ENCODE data around the gene RPP30. TPM values are rescaled to one million over a fixed set of nuclear protein-coding genes. Genes with fewer than 3 reads are reported as not detected.
"Not testable (repeated sequence)": the region's sequence is repeated elsewhere in the genome, so short reads cannot be mapped to it uniquely, and the experiment has no call there.

Gene RPP30
- polyA plus RNA-seq, 12 donors, result 33.1 to 80.2 (median 40.9) TPM; not detected in 1

DNA sequence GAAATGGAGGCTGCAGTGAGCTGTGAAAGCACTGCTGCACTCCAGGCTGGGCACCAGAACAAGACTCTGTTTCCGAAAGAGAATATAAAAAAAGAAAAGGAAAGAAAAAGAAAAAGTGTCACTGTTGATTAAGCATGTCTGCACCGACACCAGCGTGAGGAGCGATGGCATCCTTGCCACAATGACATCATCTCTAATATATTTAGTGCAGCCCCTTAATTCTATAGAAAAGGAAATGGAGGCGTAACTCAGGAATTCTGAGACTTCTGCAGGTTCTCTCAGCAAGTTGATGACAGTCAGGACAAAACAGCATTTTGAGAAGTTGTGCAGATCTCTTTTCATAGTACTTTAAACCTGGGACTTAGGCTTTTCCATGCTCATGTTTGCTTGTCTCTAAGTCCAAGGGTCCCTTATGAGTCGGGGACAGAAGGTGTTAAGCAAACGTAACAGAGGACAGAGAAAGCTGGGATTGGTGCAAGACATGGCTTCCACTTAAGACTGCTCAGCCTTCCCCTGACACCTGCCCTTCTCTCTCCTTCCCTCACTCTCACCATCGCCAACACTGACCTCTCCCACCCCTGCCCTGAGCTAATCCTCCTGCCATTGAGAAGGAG lies 66.0 kb downstream of the RPP30 start:
- DNase-seq, result no peak

DNA sequence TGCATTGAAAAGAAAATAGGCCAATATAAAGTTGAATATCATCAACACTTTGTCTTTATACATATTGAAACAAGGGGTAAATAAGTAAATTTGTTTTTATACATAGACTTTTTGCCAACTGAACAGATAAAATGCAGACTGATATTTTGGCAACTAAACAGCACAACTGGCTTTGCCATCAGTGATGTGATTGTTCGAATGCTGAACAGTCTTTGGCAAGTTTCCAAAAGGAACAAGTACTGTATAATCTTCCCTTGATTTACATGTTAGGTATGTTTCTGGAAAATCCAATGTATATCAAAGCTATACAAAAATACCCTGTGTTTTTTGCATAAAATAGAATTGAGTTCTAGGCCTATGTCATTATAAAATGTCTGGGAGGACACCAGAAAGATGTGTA lies 67.3 kb downstream of the RPP30 start:
- no peak for DNase-seq

DNA sequence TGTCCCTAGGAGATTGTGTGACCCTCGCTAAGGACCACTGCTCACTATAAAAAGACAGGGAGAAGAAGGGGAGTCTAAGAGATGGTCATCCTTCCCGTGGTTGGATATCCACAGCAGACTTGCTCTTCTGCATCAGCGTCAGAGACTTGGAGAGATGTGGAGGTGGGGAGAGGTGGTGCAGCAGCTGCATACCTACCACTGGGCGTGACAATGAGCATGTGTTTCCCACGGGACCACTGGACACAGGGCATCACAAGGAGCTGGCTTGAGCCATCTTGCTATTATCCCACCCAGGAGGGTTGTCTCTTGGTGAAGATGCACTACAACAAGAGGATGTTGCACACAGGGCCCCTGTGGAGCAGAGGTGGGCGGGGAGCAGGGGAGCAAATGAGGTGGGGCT lies 67.9 kb downstream of the RPP30 start:
- no peak for DNase-seq

DNA sequence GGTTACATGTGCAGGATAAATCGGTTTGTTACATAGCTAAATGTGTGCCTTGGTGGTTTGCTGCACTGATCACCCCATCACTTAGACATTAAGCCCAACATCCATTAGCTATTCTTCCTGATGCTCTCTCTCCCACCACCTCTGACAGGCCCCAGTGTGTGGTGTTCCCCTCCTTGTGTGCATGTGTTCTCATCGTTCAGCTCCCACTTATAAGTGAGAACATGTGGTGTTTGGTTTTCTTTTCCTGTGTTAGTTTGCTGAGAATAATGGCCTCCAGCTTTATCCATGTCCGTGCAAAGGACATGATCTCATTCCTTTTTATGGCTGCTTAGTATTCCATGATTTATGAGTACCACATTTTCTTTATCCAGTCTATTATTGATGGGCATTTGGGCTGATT lies 71.2 kb downstream of the RPP30 start:
- DNase-seq, result not testable (repeated sequence)

DNA sequence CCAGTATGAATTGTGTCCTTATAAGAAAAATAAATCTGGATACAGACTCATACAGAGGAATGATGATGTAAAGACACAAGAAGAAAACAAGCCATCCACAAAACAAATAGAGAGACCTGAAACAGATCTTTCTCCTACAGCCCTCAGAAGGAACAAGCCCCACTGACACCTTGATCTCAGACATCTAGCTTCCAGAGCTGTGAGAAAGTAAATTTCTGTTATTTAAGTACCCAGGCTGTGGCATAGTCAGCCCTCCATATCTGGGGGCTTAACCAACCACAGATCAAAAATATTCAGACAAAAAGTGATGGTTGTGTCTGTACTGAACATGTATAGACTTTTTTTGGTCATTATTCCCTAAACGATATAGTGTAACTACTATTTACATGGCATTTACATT lies 73.0 kb downstream of the RPP30 start:
- no peak for DNase-seq

DNA sequence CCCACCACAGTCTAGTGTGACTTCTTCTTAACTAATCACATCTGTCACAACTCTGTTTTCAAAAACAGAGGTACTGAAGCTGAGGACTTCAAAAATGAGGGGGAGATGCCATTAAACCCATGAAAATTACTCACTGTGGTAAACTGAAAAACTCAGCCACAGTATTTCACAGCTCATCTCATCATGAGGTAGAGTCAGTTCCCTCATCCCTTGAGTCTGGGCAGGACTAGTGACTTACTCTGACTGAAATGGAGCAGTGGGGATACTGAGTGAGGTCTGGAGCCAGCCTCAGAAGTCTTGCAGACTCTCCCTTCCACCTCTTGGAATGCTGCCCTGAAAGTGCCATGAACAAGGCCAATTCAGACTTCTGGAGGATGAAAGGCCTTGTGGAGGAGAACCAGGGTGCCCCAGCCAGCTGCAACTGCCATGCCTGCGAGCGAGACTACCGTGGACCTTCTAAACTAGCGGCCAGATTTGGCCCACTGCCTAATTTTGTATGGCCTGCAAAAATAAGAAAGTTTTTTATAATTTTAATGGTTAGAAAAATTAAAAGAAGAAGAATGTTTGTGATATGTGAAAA lies 73.8 kb downstream of the RPP30 start:
- no peak for DNase-seq

DNA sequence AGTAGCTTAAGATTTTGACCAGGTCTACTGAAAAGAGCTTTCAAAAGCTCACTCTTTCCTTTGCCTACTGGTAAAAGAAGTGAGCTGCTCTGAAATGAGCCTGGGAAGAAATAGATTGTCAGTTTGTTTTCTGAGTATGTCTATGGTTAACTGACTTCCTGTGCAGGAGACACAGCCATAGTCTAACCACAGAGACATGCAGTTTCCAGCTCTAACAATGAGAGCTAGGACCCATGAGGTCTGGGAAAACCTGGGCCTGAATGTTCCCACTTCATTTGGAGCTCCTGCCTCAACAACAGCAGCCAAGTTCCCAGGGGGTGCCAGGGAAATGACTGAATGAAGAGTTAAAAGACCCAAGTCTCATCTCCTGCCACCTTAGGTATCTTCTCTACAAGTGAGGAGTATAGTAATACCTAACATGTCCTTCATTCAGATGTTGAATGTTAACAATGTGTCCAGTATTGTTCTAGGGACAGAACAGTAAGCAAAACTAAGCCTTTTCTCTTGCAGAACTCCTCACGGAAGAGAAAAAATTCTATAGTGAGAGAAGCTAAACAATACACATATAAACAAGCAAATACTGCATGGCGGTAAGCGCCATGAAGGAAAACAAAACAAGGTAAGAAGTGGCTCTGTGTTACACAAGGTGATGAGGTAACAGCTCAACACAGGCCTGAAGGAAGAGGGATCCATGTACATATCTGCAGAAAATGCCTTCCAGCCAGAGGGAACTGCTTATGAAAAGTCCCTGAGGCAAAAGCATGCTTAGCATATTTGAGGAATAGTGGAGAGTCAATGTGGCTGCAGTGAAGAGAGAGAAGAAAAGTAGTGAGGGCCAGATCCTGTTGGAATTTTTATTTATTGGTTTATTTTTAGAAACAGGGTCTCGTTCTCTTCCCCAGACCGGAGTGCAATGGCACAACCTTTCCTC lies 75.5 kb downstream of the RPP30 start:
- DNase-seq, result no peak

Other genes starting within 250 kb of the RPP30 start
- under 1 TPM in 10 of 12 donors, not detected in 2; 0.11 to 0.28 (median 0.22) TPM for gene HTR7, start 13.9 kb upstream of the RPP30 start, polyA plus RNA-seq (ENCODE audit: insufficient read length in 12 of 12)
- 100 to 1,000 TPM in 4 of 12 donors, 10 to 100 TPM in 8; 16.3 to 224 (median 50.4) TPM for gene ANKRD1, start 49.1 kb downstream of the RPP30 start, polyA plus RNA-seq (ENCODE audit: insufficient read length in 12 of 12)

Data from muscle of arm (tissue), 12 donors.